GM06990 (cell line): Measurements from ENCODE around the gene SLC39A13.

Experiments used
- DNase-seq: peaks from one replicate; pipeline ENCODE4 v3.0.0-alpha.2; 2011; ENCODE audit not compliant: insufficient read length; ENCODE audit errors: extremely low read depth
- H3K27me3 ChIP-seq: replicated peaks from 2 replicates; pipeline ENCODE4 v1.6.0; 2011; ENCODE audit warnings: low read length; ENCODE audit not compliant: control insufficient read depth, insufficient read depth
- H3K36me3 ChIP-seq: 2 replicates; pipeline ENCODE4 v1.5.1; 2011; ENCODE audit warnings: low read length; ENCODE audit not compliant: control insufficient read depth, insufficient read depth
- H3K4me3 ChIP-seq: replicated peaks from 2 replicates; pipeline ENCODE4 v1.5.1; 2011; ENCODE audit warnings: low read depth, mild to moderate bottlenecking, control low read depth, low read length
- CTCF ChIP-seq: IDR thresholded peaks from 2 replicates; pipeline ENCODE4 v1.5.1; 2011; ENCODE audit warnings: low read length, control low read depth, mild to moderate bottlenecking, inconsistent platforms; ENCODE audit not compliant: insufficient read depth, poor library complexity, severe bottlenecking

SLC39A13 gene

GRCh38 chr11:47407746-47408590 is at the start of gene SLC39A13:
TSS of gene SLC39A13 (plus strand) at chr11:47408590. CDS start at chr11:47410095, 1,505 bp downstream.
- TF ChIP-seq CTCF, result peak; percentile 46
- H3K36me3 ChIP-seq, result no peaks in the 10 kb centered on the region
- H3K4me3 ChIP-seq, result peak within 1 kb of the TSS; percentile 84
- no peaks in the 10 kb centered on the region for H3K27me3 ChIP-seq
- DNase-seq, result peak; percentile 99

DNA sequence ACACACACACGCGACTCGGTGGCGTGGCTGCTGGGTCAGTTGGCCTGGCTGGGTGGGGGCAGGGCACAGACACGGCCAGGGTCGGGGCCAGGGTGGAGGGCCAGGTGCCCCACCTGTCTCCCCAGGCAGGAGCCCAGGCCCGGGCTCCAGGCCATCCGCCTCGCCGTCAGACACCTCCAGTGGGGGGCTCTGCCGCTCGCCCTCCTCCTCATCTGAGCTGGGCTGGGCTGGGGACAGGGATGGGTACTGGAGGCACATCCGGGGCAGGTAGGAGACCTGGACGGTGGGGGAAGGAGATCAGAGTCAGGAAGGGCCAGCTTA is 49.7 kb upstream of the SLC39A13 start:
- no peak for TF ChIP-seq CTCF
- Histone ChIP-seq H3K36me3 (peaks cover 9% of the 10 kb centered on the region), H3K27me3 (no peaks in the 10 kb centered on the region), H3K4me3 (no peak overlapping the region)
- no peak for DNase-seq

DNA sequence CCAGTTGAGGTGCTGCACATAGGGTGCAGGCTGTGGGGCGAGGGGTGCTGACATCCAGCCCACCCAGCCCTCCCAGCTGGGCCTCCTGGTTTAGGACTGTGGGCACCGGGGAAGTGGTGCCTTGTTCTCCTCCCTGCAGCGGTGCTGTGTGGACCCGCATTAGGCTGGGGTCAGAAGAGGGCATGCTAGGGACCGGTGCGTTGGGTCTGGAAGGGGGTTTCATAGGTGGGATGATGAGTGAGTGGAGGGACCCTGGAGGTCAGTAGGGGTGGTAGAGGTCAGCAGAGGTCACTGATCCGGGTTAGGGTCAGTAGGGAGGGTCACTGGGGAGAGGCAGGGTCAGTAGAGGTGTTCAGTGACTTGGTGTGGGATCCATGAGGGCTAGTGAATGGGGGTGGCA is 49.2 kb upstream of the SLC39A13 start:
- no peak for TF ChIP-seq CTCF
- no peak for DNase-seq
- Histone ChIP-seq H3K27me3 (no peaks in the 10 kb centered on the region), H3K4me3 (no peak overlapping the region), H3K36me3 (peaks cover 9% of the 10 kb centered on the region)

GRCh38 chr11:47359586-47359985 is 48.8 kb upstream of the SLC39A13 start:
- DNase-seq, result no peak
- H3K27me3 ChIP-seq, result no peaks in the 10 kb centered on the region
- no peak for TF ChIP-seq CTCF
- no peak overlapping the region for H3K4me3 ChIP-seq
- H3K36me3 ChIP-seq, result peaks cover 11% of the 10 kb centered on the region

- no peaks in the 10 kb centered on the region for H3K27me3 ChIP-seq
- H3K36me3 ChIP-seq, result peaks cover 11% of the 10 kb centered on the region
- no peak overlapping the region for H3K4me3 ChIP-seq
- TF ChIP-seq CTCF, result no peak
- no peak for DNase-seq
Observed at GRCh38 chr11:47360341-47360740, 48.0 kb upstream of the SLC39A13 start.
